DLD1 (cell line): ENCODE results near the gene C2orf92.
"Not testable (repeated sequence)": the region's sequence is repeated elsewhere in the genome, so short reads cannot be mapped to it uniquely, and the experiment has no call there.

ENCODE experiments used
- in situ Hi-C: cut with HindIII; loops from 2 replicates; pipeline ENCODE4 v1.10.0; 2017; ENCODE audit warnings: low sequenced_read_pairs

C2orf92 gene

DNA sequence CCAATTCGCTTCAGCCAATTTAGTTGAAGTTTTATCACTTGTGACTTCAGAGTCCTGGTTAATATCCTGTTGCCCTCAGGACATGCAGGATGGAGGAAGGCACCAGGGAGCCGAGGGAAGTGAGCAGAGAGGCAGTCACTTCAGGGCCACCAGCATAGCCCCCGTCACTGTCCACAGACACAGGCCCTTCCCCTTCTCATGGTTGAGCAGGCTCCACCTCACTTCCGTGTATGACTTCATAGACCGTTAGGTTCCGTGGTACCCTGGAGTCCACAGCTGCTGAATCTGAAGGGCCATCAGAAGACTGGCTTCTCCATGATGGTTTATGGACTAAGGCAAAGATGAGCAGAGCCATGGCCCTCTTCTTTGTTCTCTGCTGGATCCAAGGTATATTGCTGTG is at the start of gene C2orf92:
TSS of gene C2orf92 (plus strand) at position 266 of the 400 bp plus-strand sequence. CDS start at position 342, 76 bp downstream.
- in situ Hi-C loops: no loop called here

DNA sequence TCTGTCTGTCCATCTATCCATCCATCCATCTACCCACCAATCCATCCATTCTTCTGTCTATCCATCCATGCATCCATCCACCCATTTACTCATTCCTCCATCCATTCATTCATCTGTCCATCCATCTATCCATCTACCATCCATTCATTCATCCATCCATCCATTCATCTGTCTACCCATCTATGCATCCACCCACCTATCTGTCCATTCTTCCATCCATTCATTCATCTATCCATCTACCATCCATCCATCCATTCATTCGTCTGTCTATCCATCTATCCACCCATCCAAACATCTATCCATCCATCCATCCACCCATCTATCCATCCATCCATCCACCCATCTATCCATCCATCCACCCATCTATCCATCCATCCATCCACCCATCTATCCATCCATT is 49.0 kb upstream of the C2orf92 start:
- in situ Hi-C loops: not testable (repeated sequence)

DNA sequence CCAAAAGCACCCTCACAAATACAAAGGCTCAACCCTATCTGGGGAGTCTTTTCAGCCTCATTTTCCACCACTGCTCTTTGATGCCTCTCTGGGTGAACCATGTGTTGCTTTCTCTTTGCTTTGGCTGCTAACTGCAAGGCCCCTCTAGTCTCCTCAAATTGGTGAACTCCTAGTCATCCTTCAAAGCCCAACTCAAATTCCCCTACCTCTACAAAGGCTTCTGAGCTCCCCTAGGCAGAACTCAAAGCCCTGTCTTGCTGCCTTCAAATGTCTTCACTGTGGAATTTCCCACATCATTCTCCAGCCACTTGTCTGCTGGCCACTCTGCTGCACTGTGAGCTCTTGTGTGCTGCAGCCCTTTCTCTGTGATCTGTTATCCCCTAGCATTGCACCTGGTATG is 46.5 kb upstream of the C2orf92 start:
- in situ Hi-C loops: not testable (repeated sequence)

- in situ Hi-C loops: not testable (repeated sequence)
Measured at GRCh38 chr2:97625354-97626048, 44.0 kb upstream of the C2orf92 start.

GRCh38 chr2:97626049-97626430 is 43.5 kb upstream of the C2orf92 start:
- in situ Hi-C loops: not testable (repeated sequence)

- in situ Hi-C loops: no loop called here
Measured at GRCh38 chr2:97644023-97644717, 25.3 kb upstream of the C2orf92 start.

- in situ Hi-C loops: no loop called here
Measured at GRCh38 chr2:97645112-97645694, 24.3 kb upstream of the C2orf92 start.

- in situ Hi-C loops: no loop called here
Measured at GRCh38 chr2:97645695-97646629, 23.6 kb upstream of the C2orf92 start, which contains the start of gene COX5B. Gene COX5B (plus strand): TSS chr2:97646062. CDS start chr2:97646087, 25 bp downstream.

GRCh38 chr2:97646977-97647376 is 22.5 kb upstream of the C2orf92 start:
- in situ Hi-C loops: no loop called here

- in situ Hi-C loops: no loop called here
Measured at GRCh38 chr2:97651114-97651513, 18.4 kb upstream of the C2orf92 start.

GRCh38 chr2:97653473-97653872 is 16.0 kb upstream of the C2orf92 start:
- in situ Hi-C loops: no loop called here

DNA sequence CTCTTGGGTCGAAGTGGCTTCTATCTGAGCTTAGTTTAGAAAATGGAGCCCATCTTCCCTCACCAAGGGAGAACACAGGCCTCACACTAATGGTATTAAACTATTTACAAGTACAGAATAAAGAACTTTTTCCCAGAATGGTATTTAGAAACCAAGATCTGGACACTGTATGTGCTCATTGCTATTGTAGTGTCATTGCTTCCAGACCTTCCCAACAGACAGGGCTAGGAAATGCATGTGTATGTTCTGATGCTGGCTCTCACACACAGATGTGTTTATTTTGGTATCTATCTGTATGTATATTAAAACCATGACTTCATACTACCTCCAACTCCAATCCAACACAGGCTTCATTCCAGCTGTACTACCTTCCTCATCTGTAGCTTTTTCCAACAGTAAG is 15.6 kb upstream of the C2orf92 start:
- in situ Hi-C loops: no loop called here

DNA sequence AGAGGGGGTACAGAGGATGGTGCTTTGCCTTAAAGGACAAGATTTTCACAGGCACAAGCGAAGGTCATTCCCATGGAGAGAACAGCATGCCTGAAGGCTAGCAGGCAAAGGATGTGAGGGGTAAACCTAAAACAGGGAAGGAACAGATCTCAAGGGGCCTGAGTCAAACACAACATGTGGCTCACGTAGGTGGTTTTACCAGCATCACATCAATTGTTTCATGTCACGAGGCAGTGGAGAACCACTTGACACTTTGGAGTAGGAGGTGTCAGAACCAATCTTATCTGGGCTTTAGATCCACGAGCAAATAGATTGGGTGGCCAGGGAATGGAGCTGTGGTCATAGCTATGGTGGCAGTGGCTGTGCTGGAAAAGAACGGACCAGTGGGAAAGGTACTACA is 15.2 kb upstream of the C2orf92 start:
- in situ Hi-C loops: no loop called here

DNA sequence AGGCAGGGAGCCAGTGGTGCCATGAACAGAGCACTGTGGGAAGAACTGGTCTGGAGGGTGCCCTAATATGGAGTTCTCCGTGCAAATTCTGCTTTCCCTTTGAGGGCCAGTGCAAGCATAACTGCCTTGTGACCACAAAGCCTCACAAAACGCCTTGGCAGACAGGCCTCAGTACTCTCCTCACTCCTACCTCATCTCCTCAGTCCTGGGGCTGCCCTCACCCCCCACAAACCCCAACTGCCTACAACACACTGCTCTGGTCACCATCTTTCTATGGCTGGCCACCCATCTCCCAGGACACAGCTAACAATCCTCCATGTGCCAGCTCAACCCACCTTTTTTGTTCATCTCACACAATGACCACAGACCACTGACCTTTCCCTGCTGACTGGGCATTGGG is 14.7 kb upstream of the C2orf92 start:
- in situ Hi-C loops: no loop called here

DNA sequence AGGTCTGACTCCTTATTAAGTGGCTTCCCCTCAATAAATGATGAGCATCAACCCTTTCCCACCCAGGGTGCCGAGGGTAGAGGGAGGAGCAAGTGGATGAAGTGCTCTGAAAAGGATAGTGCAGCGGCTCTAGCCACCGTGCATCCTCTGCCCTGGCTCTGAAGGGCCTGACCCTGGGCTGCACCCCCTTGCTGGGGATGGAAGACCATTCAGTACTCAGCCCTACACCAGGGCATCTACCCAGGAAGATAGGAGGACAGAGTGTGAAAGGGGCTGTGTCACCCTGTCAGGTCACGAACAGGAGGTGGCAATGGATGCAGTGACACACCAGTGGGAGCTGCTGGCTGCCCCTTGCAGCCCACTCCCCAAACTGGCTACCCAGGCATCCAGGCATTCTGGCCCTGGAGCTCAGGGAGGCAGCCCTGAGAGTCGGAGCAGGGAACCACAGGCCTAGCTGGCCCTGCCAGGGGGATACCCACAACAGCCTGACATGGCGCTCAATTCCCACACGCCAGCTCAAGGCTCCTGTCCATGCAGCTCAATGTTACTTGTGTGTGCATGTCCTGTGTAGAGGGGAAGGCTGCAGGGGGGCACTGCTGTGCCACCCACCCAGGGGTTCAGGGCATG is 13.3 kb upstream of the C2orf92 start:
- in situ Hi-C loops: no loop called here

DNA sequence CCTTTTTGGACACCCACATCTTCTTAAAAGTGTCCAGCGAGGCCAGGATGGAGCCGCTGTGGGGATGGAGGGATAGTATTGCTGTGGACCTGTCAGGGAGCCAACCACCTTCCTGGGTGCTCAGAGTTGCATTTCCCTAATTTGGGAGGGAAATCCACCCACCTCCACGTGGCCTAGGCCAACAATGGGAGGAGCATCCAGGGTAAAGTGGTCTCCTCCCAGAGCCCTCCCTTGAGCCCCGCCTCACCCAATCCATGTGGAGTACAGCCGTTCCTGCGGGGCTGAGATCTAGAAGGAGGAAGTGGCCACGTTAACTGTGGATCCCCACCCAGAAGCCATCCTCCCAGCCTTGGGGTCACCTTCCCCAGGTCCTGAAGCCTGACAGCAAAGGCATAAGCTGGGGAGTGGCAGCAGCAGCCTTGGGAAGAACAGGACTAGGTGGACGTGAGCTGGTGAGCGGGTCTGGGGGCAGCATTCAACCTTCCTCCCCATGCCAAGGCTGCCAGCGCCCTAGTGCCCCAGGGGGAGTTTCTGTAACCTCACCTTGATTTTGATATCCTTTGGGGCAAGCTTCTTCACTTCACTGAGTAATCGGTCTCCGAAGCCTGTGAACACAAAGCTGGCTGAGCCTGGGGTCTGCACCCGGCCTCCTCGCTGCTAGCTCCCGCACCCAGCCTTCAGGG is 12.5 kb upstream of the C2orf92 start:
- in situ Hi-C loops: no loop called here

GRCh38 chr2:97657986-97658690 is 11.4 kb upstream of the C2orf92 start:
- in situ Hi-C loops: no loop called here

DNA sequence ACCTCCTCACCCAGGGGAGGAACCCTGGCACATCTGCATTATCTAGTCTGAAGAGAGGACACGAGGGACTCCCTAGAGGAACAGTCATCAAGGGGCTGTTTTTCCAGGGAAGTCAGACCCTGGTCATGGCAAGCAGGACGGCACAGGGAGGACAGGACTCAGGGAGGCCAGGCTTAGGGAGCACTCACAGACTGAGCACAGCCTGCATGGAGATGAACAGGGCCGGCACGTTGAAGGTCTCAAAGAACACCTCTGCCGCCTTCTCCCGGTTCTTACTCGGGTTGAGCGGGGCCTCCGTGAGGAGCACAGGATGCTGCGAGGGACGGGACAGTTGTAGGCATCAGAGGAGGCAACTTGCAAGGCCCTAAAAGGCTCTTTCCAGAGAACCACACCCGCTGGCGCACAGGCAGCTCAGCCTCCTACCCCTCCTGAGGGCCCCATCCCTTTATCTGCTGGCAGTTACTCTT is 10.8 kb upstream of the C2orf92 start:
- in situ Hi-C loops: no loop called here
